HEK293T (cell line): Measurements from ENCODE around the gene ZNF85.
A peak's percentile ranks its signal among the peaks of the same experiment; 100 is the strongest.
"Not testable (repeated sequence)": the region's sequence is repeated elsewhere in the genome, so short reads cannot be mapped to it uniquely, and the experiment has no call there.

ENCODE experiments used
- CTCF ChIA-PET: fragments of 350-600 bp; formaldehyde crosslinking; extraction: SDS; loops from one replicate; lab custom pipeline; 2021; ENCODE audit warnings: antibody characterized with exemption, inconsistent platforms; lab: Yijun Ruan, JAX
- POLR2A ChIA-PET: fragments of 350-600 bp; formaldehyde crosslinking; extraction: SDS; loops from one replicate; lab custom pipeline; 2020; ENCODE audit warnings: antibody characterized with exemption, inconsistent platforms; lab: Yijun Ruan, JAX
- DNase-seq: peaks from one replicate; pipeline ENCODE4 v3.0.0; 2012; ENCODE audit warnings: mixed read lengths; ENCODE audit errors: extremely low spot score
- ARNT ChIP-seq: fragments of 450-650 bp; IDR thresholded peaks from 2 replicates; pipeline ENCODE4 v1.6.1; 2017; ENCODE audit warnings: mild to moderate bottlenecking
- BHLHE40 ChIP-seq: fragments of 450-650 bp; IDR thresholded peaks from 2 replicates; pipeline ENCODE4 v1.6.1; 2016; ENCODE audit warnings: mild to moderate bottlenecking, moderate library complexity, borderline replicate concordance
- CTBP1 ChIP-seq: fragments of 450-650 bp; IDR thresholded peaks from 2 replicates; pipeline ENCODE4 v1.6.1; 2016; ENCODE audit warnings: borderline replicate concordance
- ELF4 ChIP-seq: fragments of 450-650 bp; IDR thresholded peaks from 2 replicates; pipeline ENCODE4 v1.6.1; 2017; ENCODE audit warnings: antibody characterized with exemption
- FOXA1 ChIP-seq: fragments of 450-650 bp; IDR thresholded peaks from 2 replicates; pipeline ENCODE4 v1.6.1; 2016; ENCODE audit warnings: mild to moderate bottlenecking
- FOXK2 ChIP-seq: fragments of 450-650 bp; IDR thresholded peaks from 2 replicates; pipeline ENCODE4 v1.6.1; 2016; ENCODE audit warnings: mild to moderate bottlenecking
- FOXM1 ChIP-seq: fragments of 450-650 bp; IDR thresholded peaks from 2 replicates; pipeline ENCODE4 v1.6.1; 2017; ENCODE audit warnings: mild to moderate bottlenecking, borderline replicate concordance
- HDGF ChIP-seq: fragments of 450-650 bp; IDR thresholded peaks from 2 replicates; pipeline ENCODE4 v1.6.1; 2017; ENCODE audit warnings: antibody characterized with exemption, borderline replicate concordance
- L3MBTL2 ChIP-seq: fragments of 450-650 bp; conservative IDR thresholded peaks from 2 replicates; pipeline ENCODE4 v1.6.1; 2016; ENCODE audit warnings: mild to moderate bottlenecking
- LEF1 ChIP-seq: fragments of 450-650 bp; IDR thresholded peaks from 2 replicates; pipeline ENCODE4 v1.6.1; 2017; ENCODE audit warnings: mild to moderate bottlenecking, borderline replicate concordance
- NFRKB ChIP-seq: fragments of 450-650 bp; IDR thresholded peaks from 2 replicates; pipeline ENCODE4 v1.6.1; 2016; ENCODE audit warnings: mild to moderate bottlenecking, moderate library complexity
- SP1 ChIP-seq: fragments of 450-650 bp; IDR thresholded peaks from 2 replicates; pipeline ENCODE4 v1.6.1; 2017
- SUZ12 ChIP-seq: fragments of 450-650 bp; IDR thresholded peaks from 2 replicates; pipeline ENCODE4 v1.6.1; 2016; ENCODE audit warnings: mild to moderate bottlenecking
- TARDBP ChIP-seq: fragments of 450-650 bp; IDR thresholded peaks from 2 replicates; pipeline ENCODE4 v1.6.1; 2016
- ZNF384 ChIP-seq: fragments of 450-650 bp; IDR thresholded peaks from 2 replicates; pipeline ENCODE4 v1.6.1; 2016
- TF ChIP-seq, protein P1 (sequence below): fragments of 450-650 bp; IDR thresholded peaks from 2 replicates; pipeline ENCODE4 v1.6.1; 2016

ZNF85 gene

DNA sequence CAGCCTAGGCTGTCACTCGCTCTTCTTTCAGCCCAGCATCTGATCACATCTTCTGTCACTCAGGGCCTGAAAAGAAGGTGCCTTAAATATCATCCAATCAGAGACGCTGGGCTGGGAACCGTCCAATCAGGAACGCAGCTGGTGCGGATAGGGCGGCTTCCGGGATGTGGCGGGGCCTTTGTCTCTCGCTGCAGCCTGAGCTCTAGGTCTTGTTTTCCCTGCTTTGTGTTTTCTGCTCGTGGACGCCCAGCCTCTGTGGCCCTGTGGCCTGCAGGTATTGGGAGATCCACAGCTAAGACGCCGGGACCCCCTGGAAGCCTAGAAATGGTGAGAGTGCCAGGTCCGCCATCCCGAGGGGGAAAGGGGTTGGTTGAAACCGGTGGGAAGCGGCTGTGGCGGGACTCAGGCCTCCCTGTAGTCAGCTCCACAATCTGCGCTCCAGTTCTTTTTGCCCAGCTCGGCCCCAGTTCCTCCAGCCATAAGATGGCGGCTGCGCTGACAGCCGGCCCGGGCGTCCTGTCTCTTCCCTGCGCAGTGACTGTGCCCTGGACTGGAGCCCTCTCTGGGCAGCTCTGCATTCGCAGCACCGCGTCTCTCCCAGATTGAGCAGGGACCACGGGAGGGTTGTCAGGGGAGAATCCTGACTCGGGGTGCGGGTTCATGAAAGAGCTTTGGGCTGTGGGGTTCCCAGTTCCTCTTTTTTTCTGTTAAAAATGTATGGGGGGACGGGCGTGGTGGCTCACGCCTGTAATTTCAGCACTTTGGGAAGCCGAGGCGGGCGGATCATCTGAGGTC lies at the start of gene ZNF85:
ZNF85 (plus strand) TSS at position 175 of the 795 bp plus-strand sequence; CDS start at position 325, 150 bp downstream.
- CTCF ChIA-PET: interaction anchor here (0.6 kb wide), 1 partner anchor 265 kb away, joined by 10 read pairs; no protein-coding TSS in a partner anchor
- POLR2A ChIA-PET: interaction anchor here (0.6 to 1.1 kb wide), 3 partner anchors 10 to 97 kb away, joined by 3 read pairs; partner anchors contain the start of gene ZNF430
- peak; percentile 22 for DNase-seq
- TF ChIP-seq, protein P1, sequence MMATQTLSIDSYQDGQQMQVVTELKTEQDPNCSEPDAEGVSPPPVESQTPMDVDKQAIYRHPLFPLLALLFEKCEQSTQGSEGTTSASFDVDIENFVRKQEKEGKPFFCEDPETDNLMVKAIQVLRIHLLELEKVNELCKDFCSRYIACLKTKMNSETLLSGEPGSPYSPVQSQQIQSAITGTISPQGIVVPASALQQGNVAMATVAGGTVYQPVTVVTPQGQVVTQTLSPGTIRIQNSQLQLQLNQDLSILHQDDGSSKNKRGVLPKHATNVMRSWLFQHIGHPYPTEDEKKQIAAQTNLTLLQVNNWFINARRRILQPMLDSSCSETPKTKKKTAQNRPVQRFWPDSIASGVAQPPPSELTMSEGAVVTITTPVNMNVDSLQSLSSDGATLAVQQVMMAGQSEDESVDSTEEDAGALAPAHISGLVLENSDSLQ: peak; percentile 89
- TF ChIP-seq FOXK2 (no peak), SP1 (no peak)

DNA sequence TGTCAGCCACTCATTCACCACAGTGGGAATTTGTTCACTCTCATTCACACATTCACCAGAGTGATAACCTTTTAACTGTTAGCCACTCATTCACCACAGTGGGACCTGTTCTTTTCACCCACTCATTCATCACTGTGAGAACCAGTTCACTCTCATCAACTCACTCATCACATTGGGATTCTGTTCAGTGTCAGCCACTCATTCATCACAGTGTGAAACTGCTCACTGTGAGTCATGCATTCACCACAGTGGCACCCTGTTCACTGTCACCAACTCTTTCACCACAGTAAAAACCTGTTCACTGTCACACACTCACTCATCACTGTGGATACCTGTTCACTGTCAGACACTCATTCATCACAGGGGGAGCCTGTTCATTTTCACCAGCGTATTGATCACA lies 43.5 kb upstream of the ZNF85 start:
- POLR2A ChIA-PET: no interaction called here
- no peak for DNase-seq
- CTCF ChIA-PET: no interaction called here
- TF ChIP-seq BHLHE40 (no peak), NFRKB (no peak), LEF1 (no peak), FOXA1 (no peak), FOXM1 (no peak), ARNT (no peak), ZNF384 (no peak), FOXK2 (no peak), CTBP1 (no peak), SUZ12 (no peak), L3MBTL2 (no peak), SP1 (no peak), TARDBP (no peak), HDGF (no peak), ELF4 (no peak)
- TF ChIP-seq, protein P1: no peak

DNA sequence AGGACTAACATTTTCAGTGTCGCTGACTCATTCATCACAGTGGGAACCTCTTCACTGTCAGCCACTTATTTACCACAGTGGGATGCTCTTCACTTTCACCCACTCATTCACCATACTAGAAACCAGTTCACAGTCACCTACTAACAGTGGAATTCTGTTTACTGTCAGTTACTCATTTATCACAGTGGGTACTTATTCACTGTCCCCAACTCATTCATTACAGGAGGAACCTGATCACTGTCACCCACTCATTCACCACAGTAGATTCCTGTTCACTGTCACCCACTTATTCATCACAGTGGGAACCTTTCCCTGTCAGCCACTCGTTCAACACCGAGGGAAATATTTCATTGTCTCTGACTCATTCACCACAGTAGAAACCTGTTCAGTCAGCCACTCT lies 10.1 kb upstream of the ZNF85 start:
- no peak for DNase-seq
- POLR2A ChIA-PET: no interaction called here
- CTCF ChIA-PET: no interaction called here

DNA sequence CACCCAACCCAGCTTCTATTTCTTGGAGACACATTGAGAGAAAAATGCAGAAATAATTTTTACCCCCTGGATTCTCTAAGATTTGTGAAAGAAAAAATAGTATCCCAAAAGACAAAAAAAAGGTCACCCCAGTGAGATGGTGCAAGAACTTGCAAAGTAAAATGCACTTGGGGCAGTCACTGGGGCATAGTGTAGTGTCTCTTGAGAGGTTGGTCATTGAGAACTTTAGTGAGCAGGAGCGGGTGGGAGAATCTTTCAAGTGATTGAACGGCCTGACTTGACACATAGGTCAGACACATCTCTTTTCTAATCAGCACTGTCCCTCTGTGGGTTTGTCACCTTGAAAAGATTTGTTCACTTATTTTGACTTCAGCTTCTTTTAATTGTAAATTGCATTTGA lies 2.4 kb downstream of the ZNF85 start:
- DNase-seq: no peak
- POLR2A ChIA-PET: no interaction called here
- CTCF ChIA-PET: no interaction called here
- TF ChIP-seq NFRKB (no peak), TARDBP (no peak), FOXA1 (no peak), SUZ12 (no peak), ARNT (no peak), L3MBTL2 (no peak), CTBP1 (no peak), BHLHE40 (no peak), SP1 (no peak), ELF4 (no peak), LEF1 (no peak)
- TF ChIP-seq, protein P1: no peak

More for the DNA sequence above, 10.1 kb upstream of the ZNF85 start:
- no peak for TF ChIP-seq LEF1
- no peak for TF ChIP-seq TARDBP
- no peak for TF ChIP-seq HDGF
- no peak for TF ChIP-seq L3MBTL2
- no peak for TF ChIP-seq SP1
- TF ChIP-seq BHLHE40: no peak
- TF ChIP-seq FOXK2: no peak
- no peak for TF ChIP-seq FOXM1
- no peak for TF ChIP-seq SUZ12
- TF ChIP-seq NFRKB: no peak
- no peak for TF ChIP-seq FOXA1
- no peak for TF ChIP-seq ARNT
- TF ChIP-seq CTBP1: no peak
- TF ChIP-seq ZNF384: no peak

DNA sequence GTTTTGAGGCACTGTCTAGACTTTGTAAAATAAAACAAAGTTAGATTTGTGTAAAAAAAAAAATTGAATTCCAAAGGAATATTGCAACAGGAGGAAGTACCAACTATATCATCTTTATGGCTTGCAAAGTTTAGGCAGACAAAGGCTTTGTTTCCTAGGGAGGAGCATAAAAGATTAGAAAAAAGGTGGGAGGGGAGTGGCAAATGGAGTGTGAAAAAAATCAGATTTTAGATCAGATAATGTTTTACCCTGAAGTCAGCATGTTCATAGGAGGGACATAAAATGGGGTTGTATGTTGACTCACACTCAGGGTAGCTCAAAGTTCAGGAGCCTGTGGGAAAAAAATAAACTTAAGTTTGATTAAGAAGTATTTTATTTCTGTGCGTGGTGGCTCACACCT lies 3.7 kb downstream of the ZNF85 start:
- ChIA-PET CTCF (no interaction called here), POLR2A (no interaction called here)
- no peak for TF ChIP-seq FOXA1
- no peak for TF ChIP-seq FOXM1
- no peak for TF ChIP-seq NFRKB
- no peak for TF ChIP-seq HDGF
- no peak for TF ChIP-seq FOXK2
- no peak for TF ChIP-seq ARNT
- no peak for TF ChIP-seq LEF1
- no peak for DNase-seq

DNA sequence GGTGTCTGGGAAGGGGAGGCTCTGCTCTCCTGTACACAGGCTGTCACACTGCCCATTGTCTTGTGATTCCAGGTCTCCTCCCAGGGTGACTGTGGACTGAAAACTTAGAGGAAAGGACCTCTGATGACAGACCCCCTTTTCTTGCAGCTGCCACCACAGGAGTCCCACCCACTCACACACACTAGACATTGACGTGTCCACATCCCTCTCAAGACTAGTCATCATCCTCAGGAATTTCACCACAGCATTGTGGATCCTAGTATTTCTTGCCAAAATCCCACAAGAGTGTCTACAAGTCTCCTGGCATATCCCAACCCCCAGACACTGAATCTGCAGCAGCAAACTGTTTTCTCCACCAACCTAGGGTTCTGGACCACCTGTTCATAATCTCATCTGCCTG lies 5.3 kb downstream of the ZNF85 start:
- ChIA-PET CTCF (no interaction called here), POLR2A (no interaction called here)
- no peak for DNase-seq
- TF ChIP-seq ELF4: no peak
- no peak for TF ChIP-seq TARDBP
- TF ChIP-seq SP1: no peak
- no peak for TF ChIP-seq ARNT
- no peak for TF ChIP-seq FOXA1
- TF ChIP-seq BHLHE40: no peak
- no peak for TF ChIP-seq CTBP1
- no peak for TF ChIP-seq SUZ12
- TF ChIP-seq FOXK2: no peak
- no peak for TF ChIP-seq NFRKB
- no peak for TF ChIP-seq LEF1
- no peak for TF ChIP-seq L3MBTL2

DNA sequence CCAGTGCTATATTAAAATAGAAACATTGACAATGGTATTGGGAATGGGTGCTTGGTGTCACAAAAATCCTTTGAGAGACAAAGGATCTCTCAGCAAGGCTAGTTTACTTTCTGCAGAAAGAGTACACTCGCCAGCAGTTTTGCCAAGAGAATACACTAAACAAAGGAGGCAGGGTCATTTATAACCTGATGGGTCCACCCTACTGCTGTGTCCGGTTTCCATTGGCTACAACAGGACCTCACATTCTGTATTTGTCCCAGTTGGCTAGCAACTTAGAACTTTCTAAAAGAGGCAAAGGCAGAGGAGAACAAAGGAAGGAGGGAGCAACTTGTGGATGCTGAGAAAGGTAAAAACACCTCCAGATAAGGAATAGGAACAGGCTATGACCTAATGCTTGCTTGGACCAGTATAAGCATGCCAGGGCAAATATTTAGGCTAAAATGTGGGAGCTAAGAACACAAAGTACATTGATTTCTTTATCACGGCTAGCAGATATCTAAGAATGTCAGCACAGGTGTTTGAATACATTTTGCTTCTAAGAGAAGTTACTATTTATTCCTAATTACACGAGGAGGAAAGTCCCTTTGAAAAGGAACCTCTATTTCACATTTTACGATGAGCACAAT lies 13.4 kb downstream of the ZNF85 start:
- DNase-seq, POLR2A ChIA-PET, CTCF ChIA-PET: not testable (repeated sequence)

DNA sequence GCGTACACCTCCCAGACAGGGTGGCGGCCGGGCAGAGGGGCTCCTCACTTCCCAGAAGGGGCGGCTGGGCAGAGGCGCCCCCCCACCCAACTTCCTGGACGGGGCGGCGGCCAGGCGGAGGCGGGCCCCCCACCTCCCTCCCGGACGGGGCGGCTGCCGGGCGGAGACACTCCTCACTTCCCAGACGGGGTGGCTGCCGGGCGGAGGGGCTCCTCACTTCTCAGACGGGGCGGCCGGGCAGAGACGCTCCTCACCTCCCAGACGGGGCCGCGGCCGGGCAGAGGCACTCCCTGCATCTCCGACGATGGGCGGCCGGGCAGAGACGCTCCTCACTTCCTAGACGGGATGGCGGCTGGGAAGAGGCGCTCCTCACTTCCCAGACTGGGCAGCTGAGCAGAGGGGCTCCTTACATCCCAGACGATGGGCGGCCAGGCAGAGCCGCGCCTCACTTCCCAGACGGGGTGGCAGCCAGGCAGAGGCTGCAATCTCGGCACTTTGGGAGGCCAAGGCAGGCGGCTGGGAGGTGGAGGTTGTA lies 29.6 kb downstream of the ZNF85 start:
- POLR2A ChIA-PET, DNase-seq, CTCF ChIA-PET: not testable (repeated sequence)
